HG03342 (cell line): ENCODE measurements around the gene SORL1.
A peak's percentile ranks its signal among the peaks of the same experiment; 100 is the strongest.

Source experiments
- ATAC-seq: cut with Tn5 transposase; IDR thresholded peaks from one replicate; pipeline ENCODE4 v1.9.1; 2021; ENCODE audit warnings: mild to moderate bottlenecking, moderate library complexity; ENCODE audit not compliant: unreplicated experiment

The SORL1 gene

GRCh38 chr11:121534131-121535093, 82.3 kb downstream of the SORL1 start:
- ATAC-seq, result no peak

DNA sequence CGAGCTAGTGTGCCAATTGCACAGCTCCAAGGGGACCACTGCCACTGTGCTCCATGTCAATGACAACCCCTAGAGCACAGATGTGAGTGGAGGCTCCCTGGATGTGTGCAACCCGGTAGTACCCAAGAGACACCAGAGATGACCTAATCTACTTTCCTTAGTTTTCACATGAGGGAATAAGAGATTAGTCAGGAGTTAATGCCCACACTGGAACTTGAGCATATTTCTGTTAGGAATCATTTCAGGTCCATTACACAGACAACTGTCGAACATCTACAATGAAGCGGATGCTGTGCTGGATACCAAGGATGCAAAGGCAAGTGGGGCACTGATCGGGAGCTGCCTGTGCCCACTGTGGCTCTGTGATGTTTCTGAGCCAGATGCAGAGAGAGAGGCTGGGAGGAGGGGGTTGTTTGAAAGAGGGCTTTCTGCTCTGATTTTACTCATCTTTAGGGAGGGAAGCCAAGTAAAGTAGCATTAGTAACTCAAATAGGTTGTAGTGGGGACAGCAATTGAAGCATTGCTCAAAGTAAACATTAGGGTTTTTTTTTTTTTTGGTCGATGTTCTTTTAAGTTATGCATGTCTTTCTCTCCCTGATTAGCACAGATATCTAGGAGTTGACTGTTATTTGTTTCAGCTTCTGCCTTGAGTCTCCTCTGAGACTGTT, 83.1 kb downstream of the SORL1 start:
- ATAC-seq, result no peak

DNA sequence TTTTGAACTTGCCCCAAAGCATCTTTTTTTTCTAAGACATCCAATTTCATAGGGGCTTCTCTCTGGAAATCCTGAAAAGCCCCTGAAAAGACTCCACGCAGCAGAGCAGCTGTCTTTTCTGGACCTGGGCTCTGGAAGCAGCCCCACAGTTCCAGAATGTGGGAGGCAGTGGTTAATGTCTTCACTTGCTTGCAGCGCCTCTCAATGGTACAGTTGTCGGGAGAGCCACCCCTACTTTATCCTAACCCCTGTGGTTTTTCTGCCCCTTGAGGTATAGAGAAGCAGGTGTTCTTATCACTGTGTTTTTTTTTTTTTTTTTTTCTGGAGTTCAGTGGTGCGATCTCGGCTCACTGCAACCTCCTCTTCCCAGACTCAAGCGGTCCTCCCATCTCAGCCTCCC, 84.0 kb downstream of the SORL1 start:
- no peak for ATAC-seq

GRCh38 chr11:121538054-121538453, 85.9 kb downstream of the SORL1 start:
- peak; percentile 79 for ATAC-seq

- ATAC-seq, result no peak
Observed at GRCh38 chr11:121539000-121539399, 86.9 kb downstream of the SORL1 start.

GRCh38 chr11:121540627-121541026, 88.5 kb downstream of the SORL1 start:
- no peak for ATAC-seq

DNA sequence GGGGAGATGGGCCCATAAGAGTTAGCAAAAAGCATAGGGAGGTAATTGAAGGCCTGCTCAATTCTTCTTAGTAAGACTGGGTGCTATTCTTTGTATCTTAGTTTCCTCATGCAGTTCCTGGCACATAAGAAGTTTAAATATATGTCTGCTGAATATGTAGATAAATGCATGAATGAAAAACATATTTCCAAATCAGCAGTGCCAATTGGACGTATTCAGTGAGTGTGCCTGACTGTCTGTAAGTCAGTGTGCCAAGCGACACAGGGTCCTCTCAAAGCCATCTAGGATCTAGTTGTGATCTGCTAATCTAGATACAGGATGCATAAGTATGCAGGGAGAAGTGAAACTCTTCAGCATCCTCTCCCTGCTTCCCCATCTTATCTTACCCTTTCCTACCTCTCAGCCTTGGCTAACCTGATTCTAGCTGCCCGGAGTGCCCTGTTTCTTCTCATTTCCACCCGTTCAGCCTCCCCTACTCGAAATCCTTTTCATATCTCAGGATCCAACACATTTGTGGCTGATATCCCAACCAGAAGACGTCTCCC, 91.8 kb downstream of the SORL1 start:
- ATAC-seq, result no peak

GRCh38 chr11:121544956-121545355, 92.8 kb downstream of the SORL1 start:
- no peak for ATAC-seq

GRCh38 chr11:121547574-121547973, 95.5 kb downstream of the SORL1 start:
- no peak for ATAC-seq

- ATAC-seq, result no peak
Observed at GRCh38 chr11:121550247-121551030, 98.3 kb downstream of the SORL1 start.

DNA sequence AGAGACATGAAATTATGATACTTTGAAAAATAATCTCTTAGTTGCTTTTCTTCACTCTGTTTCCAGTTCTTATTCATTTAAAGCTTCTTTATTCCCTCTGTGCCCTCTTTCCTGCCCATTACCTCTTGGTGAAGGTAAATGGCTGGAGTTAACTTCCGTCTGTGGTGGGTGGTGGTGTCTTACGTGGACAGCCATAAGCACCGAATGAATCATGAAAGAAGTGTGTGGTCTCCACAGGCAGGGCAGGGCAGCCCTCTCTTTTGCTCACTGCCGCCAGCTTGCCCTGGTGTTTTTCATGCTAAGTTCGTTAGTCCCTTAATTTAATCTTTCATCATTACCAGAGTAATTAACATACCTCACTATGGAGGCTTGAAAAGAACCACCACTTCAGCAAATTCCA, 99.3 kb downstream of the SORL1 start:
- ATAC-seq, result no peak

DNA sequence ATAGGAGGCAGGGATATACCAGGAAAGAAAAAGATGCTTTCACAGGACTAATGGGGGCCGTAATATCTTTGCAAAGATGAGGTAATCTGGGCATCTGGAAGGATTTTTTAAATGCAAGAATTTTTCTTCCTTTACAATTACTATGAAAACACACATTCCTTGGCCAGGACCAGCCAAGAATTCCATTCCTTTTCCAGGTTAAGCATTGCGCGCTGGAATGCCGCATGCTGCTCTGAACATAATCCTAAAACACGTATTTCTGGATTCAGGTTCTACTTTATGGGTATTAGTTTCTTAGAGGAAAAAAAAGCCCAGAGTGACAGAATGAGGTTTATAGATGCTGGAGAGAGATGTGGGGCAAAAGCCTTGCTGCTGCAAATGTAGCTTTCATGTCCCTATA, 100.0 kb downstream of the SORL1 start:
- no peak for ATAC-seq

- ATAC-seq, result no peak
Observed at GRCh38 chr11:121552644-121553043, 100.5 kb downstream of the SORL1 start.

GRCh38 chr11:121553389-121553788, 101.3 kb downstream of the SORL1 start:
- no peak for ATAC-seq

DNA sequence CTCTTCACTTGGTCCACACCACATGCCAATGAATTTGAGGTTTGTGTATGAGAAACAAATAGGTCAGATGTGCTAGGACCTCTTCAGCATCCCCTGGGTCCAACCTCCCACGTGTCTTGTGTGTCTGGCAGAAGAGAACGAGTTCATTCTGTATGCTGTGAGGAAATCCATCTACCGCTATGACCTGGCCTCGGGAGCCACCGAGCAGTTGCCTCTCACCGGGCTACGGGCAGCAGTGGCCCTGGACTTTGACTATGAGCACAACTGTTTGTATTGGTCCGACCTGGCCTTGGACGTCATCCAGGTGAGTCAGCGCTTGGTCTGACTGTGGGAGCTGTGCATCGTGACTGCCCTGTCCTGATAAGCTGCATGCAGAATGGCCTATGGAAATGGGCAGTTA, 101.7 kb downstream of the SORL1 start:
- ATAC-seq, result no peak

DNA sequence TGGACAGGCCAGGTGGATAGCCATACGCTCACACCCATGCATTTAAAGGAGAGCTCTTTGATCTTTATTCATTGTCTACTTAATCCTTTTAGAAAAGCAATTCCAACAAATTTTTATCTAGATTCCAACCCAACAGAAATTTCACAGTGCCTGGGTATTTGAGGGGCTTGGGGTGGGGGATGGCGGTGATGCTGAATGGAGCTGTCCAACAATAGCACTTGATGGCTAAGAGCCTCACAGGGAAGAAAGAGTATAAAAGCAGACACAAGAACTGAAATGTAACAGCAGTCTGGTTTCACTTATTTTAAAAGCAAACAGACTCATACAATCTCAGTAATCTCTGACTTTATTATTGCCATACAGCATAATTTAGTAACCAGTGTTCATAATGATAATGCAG, 102.4 kb downstream of the SORL1 start:
- ATAC-seq, result no peak

DNA sequence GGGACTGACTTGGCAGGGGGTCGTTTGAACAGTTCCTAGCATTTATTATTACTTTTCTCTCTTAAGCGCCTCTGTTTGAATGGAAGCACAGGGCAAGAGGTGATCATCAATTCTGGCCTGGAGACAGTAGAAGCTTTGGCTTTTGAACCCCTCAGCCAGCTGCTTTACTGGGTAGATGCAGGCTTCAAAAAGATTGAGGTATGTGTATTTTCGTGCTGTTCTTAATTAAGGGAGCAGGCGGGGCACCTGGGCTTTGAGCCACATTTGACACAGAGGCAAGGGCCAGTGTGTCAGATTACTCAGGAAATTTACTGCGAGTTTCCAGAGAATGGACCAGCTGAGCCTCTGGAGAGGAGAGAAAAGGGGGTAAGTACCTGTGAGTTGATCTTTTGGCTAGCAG, 103.0 kb downstream of the SORL1 start:
- ATAC-seq, result no peak

- ATAC-seq, result no peak
Observed at GRCh38 chr11:121556937-121557336, 104.8 kb downstream of the SORL1 start.

DNA sequence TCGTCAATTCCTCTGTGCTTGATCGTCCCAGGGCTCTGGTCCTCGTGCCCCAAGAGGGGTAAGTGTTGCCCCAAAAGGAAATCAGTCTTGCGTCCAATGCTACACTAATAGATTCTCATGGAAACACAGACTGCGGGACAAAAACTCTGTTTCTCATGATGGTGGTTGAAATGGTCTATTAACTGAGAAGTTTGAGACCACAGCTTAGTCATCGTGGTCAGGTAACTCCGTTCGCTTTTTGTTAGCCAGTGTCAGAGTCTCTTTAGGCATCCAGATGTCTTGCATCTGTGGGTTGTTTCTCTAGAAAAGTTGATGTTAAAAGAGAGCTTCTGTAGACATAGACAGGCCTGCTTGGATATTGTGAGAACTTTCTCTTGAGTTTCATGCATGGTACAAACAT, 105.2 kb downstream of the SORL1 start:
- peak; percentile 79 for ATAC-seq

DNA sequence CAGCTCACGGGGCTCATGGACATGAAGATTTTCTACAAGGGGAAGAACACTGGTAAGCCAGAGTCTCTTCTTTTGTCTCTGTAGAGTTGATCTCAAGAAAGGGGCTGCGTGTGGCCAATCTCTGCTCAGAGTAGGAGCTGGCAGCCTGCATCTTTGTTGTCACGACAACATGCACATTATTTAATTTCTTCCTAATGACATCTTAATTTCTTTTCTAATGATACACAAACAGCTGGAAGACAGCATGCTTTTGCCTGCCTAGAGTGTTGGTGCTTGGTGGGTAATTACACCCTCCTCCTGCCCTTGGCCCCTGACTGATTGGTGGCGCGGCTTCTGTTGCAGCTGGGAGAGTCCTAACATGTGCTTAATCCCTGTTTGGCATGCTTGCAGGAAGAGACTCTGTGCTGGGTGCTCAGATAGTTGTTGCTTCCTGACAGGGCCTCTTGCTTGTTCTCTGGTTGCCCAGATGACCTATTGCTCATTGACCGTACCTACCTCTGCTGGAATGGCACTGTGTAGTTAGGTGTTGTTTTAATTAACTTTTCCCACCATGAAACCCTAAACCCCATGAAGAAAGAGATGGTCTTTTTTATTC, 107.6 kb downstream of the SORL1 start:
- no peak for ATAC-seq

DNA sequence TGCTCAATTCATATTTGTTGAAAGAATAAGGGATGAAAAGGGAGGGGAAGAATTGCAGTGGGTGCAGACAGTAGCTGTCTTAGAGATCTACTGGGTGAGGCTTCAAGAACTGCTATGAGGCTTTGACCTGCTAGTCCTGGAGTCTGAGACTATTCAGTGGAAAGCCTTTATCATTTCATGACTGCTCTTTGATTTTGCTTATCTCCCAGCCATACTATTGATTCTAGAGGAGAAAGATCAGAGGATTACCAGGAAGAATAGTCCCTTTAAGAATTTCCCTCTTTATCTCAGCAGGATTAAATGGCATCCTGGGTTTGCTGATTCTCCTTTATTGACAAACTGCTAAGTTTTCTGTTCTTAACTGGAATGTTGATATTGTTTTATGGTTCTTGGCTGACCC, 108.1 kb downstream of the SORL1 start:
- no peak for ATAC-seq
